Gastrocnemius medialis (tissue), 4 donors: ENCODE data around the gene ATP4B.

Experiments
- CTCF ChIP-seq, 5 experiments: fragments of 450-650 bp in 3 of 5; fragments of 200-600 bp in 2 of 5; sonication (generic) in 2 of 5; IDR thresholded peaks in 4 of 5; conservative IDR thresholded peaks in 1 of 5; 1 replicate in 4 of 5; 2 replicates in 1 of 5; pipeline ENCODE4 v1.5.1; 2016 to 2019; ENCODE audit warnings: antibody characterized with exemption in 5 of 5, mild to moderate bottlenecking in 3 of 5, moderate library complexity in 3 of 5
- POLR2A ChIP-seq, 2 donors: fragments of 450-650 bp; IDR thresholded peaks; one replicate each; pipeline ENCODE4 v1.6.1; 2017; ENCODE audit warnings: antibody characterized with exemption in 2 of 2, mild to moderate bottlenecking in 2 of 2, moderate library complexity in 2 of 2

GRCh38 chr13:113646921-113647340, 11.1 kb downstream of the ATP4B start:
- no peak for TF ChIP-seq CTCF (IDR thresholded peaks at IDR 0.05 in 4 of 5, conservative IDR thresholded peaks at IDR 0.05 in 1 of 5)
- TF ChIP-seq POLR2A (IDR thresholded peaks at IDR 0.05), result no peak
